Ishikawa (cell line): Measurements from ENCODE around the gene DOCK1.

ENCODE experiments used
- CEBPB ChIP-seq: IDR thresholded peaks from 2 replicates; pipeline ENCODE4 v1.6.1; 2012
- MAX ChIP-seq: IDR thresholded peaks from 2 replicates; pipeline ENCODE4 v1.6.1; 2012
- NFIC ChIP-seq: IDR thresholded peaks from 2 replicates; pipeline ENCODE4 v1.6.1; 2012
- RAD21 ChIP-seq: IDR thresholded peaks from 2 replicates; pipeline ENCODE4 v1.6.1; 2012; ENCODE audit warnings: low read depth

DNA sequence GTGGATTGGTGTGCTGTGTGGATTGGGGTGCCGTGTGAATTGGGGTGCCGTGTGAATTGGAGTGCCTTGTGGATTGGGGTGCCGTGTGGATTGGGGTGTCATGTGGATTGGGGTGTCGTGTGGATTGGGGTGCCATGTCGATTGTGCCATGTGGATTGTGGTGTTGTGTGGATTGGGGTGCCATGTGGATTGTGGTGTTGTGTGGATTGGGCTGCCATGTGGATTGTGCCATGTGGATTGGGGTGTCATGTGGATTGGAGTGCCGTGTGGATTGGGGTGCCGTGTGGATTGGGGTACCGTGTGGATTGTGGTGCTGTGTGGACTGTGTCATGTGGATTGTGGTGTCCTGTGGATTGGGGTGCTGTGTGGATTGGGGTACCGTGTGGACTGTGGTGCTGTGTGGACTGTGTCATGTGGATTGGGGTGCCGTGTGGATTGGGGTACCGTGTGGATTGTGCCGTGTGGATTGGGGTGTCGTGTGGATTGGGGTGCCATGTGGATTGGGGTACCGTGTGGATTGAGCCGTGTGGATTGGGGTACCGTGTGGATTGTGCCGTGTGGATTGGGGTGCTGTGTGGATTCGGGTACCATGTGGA is 523.3 kb downstream of the DOCK1 start:
- TF ChIP-seq CEBPB (no peak), NFIC (no peak), RAD21 (no peak), MAX (no peak)
